Lower leg skin (tissue), 4 donors: ENCODE measurements around the gene IRX4. TPM values are rescaled to one million over a fixed set of nuclear protein-coding genes. Genes with fewer than 3 reads are reported as not detected.

Experiments used
- DNase-seq, 2 donors: peaks; one replicate each; pipeline ENCODE4 v3.0.0-alpha.2; 2019; ENCODE audit warnings: low spot score in 2 of 2
- H3K4me3 ChIP-seq: fragments of 200-600 bp; sonication (generic); 2 replicates; pipeline ENCODE4 v1.5.1; 2017; ENCODE audit warnings: mild to moderate bottlenecking, low read depth; ENCODE audit not compliant: poor library complexity, severe bottlenecking
- POLR2A ChIP-seq, 2 donors: fragments of 450-650 bp; IDR thresholded peaks; one replicate each; pipeline ENCODE4 v1.6.1; 2016 to 2017; ENCODE audit warnings: antibody characterized with exemption in 2 of 2, mild to moderate bottlenecking in 1 of 2, moderate library complexity in 1 of 2
- WGBS, 2 donors: methylation state at CpG; one replicate each; pipeline ENCODE4 v1.1.5; 2018; 5-methylcytosine and 5-hydroxymethylcytosine counted together
- intact Hi-C: fragments of 100-400 bp; cut with DNase I; formaldehyde crosslinking; loops from one replicate; pipeline ENCODE4 v1.15.0; 2023; ENCODE audit warnings: low total_unique reads
- total RNA-seq, 4 donors: library from RNA; depleted of rRNA; stranded (reverse); fragments of >200 nt; gene quantifications; one replicate each; pipeline ENCODE4 v1.1.0, GENCODE V29; 2016
- TF ChIP-seq, protein P1 (sequence below), 3 donors: fragments of 450-650 bp; IDR thresholded peaks; one replicate each; pipeline ENCODE4 v1.5.1; 2016; ENCODE audit warnings: antibody characterized with exemption in 3 of 3, mild to moderate bottlenecking in 3 of 3, moderate library complexity in 2 of 3

The IRX4 gene
- total RNA-seq, 4 donors from 2014 or later = 32.5 to 58.3 (median 48.5) TPM

DNA sequence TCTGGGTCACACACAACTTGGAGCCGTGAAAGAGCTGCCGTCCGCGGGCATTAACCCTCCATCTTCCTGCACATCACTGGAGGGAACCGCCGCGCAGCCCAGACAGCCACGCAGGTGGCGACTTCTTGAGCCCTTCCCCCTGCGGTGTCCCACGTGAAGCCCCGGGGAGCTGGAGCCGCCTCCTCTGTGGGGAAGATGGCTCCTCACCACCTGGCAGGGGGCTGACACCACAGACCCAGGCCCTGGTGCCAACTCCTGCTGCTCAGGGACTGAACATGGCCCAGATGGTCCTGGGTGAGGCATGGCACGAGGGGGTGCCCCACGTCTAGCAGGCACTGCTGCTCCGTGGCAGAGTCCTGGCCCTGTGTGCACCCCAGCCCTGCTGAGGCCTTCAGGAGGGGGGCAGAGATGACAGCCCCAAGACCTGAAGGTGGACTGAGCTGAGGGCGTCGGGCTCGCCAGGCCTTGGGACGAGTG lies 42.6 kb downstream of the IRX4 start:
- no peak for DNase-seq
- H3K4me3 ChIP-seq = no peak overlapping the region
- 89 to 93% methylated on average over 17 to 18 of the region's 20 CpGs for WGBS, 2 donors
- TF ChIP-seq, protein P1, sequence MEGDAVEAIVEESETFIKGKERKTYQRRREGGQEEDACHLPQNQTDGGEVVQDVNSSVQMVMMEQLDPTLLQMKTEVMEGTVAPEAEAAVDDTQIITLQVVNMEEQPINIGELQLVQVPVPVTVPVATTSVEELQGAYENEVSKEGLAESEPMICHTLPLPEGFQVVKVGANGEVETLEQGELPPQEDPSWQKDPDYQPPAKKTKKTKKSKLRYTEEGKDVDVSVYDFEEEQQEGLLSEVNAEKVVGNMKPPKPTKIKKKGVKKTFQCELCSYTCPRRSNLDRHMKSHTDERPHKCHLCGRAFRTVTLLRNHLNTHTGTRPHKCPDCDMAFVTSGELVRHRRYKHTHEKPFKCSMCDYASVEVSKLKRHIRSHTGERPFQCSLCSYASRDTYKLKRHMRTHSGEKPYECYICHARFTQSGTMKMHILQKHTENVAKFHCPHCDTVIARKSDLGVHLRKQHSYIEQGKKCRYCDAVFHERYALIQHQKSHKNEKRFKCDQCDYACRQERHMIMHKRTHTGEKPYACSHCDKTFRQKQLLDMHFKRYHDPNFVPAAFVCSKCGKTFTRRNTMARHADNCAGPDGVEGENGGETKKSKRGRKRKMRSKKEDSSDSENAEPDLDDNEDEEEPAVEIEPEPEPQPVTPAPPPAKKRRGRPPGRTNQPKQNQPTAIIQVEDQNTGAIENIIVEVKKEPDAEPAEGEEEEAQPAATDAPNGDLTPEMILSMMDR (IDR thresholded peaks at IDR 0.05) = no peak
- TF ChIP-seq POLR2A (IDR thresholded peaks at IDR 0.05) = no peak
- intact Hi-C loops = no loop called here

DNA sequence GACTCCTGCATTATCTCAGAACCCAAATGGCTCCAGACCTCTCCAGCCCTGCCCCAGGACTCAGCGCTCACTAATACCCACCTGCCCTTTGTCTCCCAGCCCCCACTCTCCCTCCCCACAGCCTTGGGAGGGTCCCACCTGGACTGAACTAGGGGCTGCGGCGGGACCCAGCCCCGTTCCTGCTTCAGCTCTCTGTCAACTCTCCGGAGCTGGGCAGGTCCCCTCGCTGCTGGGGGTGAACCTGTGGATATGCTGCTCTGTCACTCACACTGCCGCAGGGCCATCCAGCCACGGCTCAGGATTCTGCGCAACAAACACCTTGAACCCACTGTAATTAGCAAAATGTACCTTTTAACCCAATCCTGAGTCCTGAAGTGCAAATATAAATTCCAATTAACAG lies 44.7 kb downstream of the IRX4 start:
- H3K4me3 ChIP-seq = no peak overlapping the region
- intact Hi-C loops = no loop called here
- TF ChIP-seq, protein P1 (IDR thresholded peaks at IDR 0.05) = no peak
- no peak for TF ChIP-seq POLR2A (IDR thresholded peaks at IDR 0.05)
- 84 to 92% methylated on average over 8 to 9 of the region's 9 CpGs for WGBS, 2 donors
- DNase-seq = no peak

DNA sequence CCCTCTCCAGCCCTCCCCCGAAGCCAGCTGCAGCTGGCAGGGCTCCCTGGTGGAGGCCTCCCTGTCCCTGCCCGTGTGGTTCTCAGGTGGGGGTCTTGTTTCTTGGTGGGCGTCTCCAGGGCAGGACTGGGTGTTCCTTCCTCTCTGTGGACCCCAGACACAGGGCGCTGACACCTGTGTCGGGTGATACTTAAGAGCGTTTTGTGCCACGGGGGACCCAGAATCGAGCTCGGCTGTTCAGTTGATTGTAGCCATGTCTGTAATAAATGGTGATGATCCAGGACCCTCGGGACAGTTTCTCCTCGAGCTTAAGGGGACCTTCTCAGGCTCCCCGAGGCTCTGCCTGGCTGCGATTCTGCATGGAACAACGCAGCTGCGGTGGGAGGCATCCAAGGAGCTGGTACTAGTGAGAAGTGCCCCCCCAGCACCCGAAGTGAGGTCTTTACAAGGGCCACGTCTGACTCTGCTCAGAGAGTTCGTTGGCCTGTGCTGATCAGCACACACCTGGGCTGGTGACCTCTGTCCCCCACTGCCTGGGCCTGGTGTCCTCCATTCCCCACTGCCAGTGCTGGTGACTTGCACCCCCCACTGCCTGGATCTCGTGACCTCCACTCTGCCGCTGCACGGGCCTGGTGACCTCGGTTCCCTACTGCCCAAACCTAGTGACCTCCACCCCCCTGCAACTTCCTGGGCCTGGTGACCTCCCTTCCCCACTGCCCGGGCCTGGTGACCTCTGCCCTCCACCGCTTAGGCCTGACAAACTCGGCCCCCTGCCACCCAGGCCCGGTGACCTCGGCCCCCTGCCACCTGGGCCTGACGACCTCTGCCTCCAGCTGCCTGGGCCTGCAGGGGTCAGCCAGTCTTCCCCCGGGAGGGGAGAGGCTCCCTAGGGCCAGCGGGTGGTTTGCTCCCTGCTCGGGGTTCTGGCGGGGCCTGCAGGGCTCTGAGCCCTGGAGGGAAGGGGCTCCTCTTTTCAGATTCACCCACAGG lies 45.5 kb downstream of the IRX4 start:
- TF ChIP-seq, protein P1 (IDR thresholded peaks at IDR 0.05) = no peak
- TF ChIP-seq POLR2A (IDR thresholded peaks at IDR 0.05) = no peak
- H3K4me3 ChIP-seq = no peak overlapping the region
- WGBS, 2 donors = 74 to 81% methylated on average over 28 to 31 of the region's 32 CpGs
- intact Hi-C loops = no loop called here
- no peak for DNase-seq

DNA sequence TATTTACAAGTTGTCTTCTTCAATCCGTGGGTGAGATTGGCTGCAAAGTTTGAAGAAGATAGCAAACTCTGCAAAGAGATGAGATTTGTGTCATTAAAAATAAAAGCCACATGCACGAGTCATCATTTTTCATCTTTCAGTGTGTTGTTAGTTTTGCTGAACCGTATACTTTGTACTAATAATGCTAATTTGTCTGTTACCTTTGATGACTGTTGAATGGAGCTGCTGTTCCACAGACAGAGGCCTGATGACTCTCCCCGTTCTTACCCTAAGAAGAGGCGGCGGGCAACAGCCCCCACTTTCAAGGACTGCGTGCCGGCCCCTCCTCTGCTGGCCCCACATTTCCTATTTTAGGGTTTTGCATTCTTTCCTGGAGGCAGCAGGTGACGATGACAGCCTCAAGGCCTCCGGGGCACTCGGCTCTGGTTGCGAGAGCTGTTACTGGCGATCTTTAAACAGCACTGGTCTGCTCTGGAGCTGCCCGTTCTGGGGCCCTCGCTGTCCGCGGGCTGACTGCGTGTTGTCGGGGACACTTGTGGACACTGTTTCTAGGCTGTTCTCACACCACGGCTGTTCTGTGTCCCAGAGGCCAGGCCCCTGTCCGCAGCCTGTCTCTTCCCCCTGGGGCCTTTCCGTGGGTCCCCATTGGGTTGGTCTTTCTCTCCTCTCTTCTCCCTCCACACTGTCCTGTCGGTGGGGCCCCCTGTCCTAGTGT lies 46.4 kb downstream of the IRX4 start:
- WGBS, 2 donors = 63 to 67% methylated on average over 23 of the region's 23 CpGs
- no peak for DNase-seq
- H3K4me3 ChIP-seq = no peak overlapping the region
- intact Hi-C loops = no loop called here
- no peak for TF ChIP-seq POLR2A (IDR thresholded peaks at IDR 0.05)
- TF ChIP-seq, protein P1 (IDR thresholded peaks at IDR 0.05) = no peak

DNA sequence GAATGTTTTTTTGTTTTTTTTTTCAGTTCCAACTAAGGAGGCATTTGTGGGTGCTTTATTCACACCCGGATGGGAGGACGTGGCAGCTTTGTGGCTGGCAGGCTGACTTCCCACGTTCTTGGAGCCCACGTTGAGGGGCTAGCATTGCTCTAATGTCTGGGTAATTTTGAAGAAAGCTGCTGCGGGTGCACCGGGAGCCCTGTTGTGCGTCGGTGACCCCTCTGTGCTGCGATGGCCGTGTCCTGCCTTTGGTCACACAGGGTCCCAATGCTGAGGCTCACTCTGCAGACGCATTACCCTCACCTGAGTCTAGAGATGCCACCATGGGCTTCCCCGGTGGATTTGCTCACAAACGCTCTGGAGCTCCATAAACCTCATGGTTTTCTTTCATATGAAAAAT lies 47.3 kb downstream of the IRX4 start:
- TF ChIP-seq, protein P1 (IDR thresholded peaks at IDR 0.05) = no peak
- no peak for TF ChIP-seq POLR2A (IDR thresholded peaks at IDR 0.05)
- DNase-seq = no peak
- WGBS, 2 donors = 80 to 81% methylated on average over 13 of the region's 13 CpGs
- intact Hi-C loops = no loop called here
- H3K4me3 ChIP-seq = no peak overlapping the region
